Activated gamma-delta T cell treated with Interleukin-2 at 50 U/mL for 16 hours (primary cell): ENCODE measurements around the gene RANBP9.
A peak's percentile ranks its signal among the peaks of the same experiment; 100 is the strongest.

Experiments
- DNase-seq: peaks from one replicate; pipeline ENCODE4 v3.0.0-alpha.2; 2020

The RANBP9 gene

DNA sequence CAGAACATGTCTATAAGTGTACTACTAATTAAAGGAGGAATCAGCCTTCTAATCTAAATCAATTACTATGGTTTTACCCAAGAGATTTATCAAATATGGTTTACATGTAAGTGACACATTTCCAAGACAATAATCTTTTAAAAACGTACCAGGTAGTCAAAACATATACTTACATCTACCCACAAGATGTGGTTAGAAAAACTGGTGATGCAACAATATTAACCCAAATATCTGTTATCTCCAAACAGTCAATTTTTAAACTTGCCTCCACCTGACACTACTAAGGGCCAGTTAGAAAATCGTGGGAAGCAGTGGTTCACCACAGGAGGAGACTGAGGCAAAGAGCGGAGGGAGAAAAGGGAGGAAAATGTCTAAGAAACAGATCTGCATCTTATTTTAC is 68.5 kb downstream of the RANBP9 start:
- DNase-seq = no peak

DNA sequence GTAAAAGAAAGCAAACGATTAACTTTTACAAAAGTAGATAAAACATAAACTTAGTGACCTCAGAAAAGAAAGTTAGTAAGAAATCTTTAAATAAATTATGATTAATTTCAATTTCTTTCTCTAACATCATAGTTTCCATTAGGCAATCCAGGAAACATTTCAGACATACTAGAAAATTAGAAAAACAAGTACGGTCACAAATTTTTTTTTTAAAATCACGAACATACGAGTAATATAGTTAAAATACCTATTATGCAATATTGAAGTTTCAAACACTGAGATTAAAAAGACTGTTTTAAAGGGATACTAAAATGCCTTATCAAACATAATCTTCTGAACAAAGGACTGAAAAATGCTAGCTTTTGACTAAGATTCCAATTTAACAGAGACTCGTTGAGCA is 70.3 kb downstream of the RANBP9 start:
- no peak for DNase-seq

DNA sequence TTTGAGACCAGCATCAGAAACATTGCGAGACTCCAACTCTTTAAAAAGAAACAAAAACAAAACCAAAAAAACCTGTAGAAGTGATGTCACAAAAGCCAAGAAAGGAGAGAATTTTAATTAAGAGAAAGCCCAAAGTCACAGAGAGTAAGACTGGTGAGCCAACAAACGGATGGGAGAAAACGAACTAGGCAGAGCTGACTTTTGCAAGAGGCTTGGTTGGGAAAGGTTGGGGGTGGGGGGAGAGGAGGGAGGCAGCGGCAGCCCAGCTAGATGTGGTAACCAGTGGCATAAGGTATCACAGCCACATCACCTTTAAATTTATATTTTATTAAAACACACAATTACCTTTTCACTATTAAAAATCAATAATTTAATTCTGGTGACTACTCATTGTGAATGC is 73.0 kb downstream of the RANBP9 start:
- no peak for DNase-seq

DNA sequence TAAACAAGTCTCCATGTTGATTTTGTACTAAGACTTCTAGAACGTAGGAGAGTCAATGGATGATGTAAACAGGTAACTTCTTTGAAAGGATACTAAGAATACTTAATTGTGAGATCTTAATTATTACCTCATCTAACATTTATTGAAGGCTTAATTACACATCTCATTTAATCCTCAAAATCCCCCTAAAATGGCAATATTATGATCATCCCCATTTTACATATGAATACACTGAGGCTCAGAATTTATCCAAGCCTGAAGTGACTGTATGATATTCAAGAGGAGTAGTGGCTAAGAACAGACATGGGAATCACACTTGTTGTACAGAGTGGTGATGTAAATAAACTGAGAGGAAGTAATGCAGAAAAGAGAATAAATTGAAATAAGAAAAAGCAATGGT is 73.6 kb downstream of the RANBP9 start:
- no peak for DNase-seq

DNA sequence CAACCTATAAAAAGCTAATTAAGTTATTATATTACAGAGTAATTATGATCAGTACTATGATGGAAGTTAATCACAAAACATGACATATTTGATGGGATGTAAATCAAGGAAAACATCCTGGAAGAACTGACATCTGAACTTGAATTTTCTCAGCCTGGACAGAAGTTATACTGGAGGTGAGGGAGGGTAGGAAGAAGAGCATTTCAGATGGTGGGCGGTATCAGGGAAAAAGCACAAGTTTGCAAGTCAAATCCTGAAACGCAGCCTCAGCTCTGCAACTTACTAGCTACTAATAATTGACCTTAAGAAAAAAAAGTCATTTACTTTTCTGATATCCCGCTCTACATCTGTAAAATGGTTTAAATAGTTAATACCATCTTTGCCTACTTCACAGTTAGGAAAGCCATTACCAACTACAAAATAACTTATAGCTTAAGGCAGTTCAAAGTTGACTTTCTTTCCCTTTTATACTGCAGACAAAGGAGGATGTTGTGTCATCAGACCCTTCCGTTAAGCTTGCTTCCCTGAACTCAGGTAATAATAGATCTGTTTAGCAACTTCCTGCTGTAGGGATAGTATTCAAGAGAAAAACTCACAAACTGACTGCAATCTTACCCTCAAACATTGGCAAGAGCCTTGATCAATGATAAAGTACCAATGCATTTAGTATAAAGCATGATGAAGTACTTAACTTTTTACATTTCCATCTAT is 75.5 kb downstream of the RANBP9 start:
- DNase-seq = no peak

DNA sequence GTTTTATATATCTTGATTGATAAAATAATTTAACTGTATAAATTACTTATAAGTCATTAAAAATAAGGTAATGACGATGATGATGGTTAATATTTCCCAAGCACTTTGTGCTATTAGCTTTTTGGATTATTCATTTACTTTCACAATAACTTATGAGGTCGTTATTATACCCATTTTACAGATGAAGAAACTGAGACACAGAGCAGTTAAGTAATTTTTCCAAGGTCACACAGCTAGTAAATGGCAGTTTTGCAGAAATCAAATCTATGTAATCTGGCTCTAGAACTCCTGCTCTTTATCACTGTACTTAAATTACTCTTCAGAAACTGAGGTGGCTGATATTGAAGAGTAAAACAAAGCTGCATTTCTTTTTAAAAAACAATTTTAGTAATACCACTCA is 78.3 kb downstream of the RANBP9 start:
- no peak for DNase-seq

DNA sequence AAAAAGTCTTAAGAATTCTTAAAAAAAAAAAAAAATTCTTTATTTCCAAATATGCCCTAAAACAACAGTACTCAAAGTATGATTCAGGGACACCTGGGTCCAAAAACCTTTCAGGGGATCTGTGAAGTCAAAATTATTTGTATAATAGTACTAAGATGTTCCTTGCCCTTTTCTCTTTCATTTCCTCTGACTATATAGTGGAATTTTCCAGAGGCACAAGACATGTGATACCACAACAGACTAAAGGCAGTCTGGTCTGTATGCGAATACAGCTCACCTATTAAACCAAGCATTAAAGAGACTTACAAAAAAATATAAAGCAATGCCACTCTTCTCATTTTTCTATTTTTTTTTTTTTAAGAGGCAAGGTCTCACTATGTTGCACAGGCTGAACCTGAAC is 81.1 kb downstream of the RANBP9 start:
- no peak for DNase-seq

DNA sequence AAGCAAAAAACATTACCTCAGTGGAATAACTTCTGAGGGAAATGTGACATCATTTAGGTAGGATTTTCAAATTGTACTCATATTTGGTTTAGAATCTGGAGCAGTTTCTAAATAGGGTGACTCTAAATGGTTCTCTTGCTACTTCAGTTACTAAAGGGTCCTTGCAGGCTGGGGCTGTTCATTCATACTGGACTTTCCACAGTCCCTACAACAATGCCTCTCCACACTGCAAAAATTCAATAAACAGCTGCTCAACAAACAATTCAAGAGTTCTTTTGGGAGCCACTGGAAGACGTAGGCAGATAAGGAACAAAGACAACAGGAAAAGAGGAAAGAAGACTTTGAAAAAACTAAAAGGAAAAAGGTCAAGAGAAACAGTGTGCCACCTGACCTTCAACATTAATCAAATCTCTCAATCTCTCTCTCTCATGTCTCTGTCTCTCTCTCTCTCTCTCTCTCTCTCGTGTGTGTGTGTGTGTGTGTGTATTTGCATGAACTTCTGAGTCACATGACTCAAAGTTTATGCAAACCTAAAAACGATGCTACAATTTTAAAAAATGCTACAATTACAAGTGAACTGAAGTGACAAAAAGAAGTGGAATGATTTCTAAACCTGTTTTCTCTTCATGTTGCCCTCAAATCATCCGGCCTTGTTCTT is 82.0 kb downstream of the RANBP9 start:
- no peak for DNase-seq

DNA sequence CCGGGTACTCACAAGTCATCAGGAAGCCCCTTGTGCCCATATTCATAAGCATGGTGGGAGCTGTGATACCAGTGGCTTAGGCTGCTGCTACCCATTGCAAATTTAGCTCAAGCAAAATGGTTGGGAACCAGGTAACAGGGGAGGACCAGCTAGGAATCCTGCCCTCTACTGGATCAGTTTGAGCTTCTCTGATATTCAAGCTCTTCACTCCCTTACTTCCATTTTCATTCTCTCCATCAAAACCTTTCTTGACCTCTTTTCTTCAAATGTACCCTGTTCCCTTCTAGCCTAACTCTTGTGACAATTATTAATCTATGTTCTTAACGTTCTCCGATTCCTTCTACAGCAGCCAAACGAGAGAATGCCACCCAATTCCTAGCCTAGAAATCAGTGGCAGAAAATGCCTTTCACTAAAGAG is 86.8 kb downstream of the RANBP9 start:
- DNase-seq = no peak

DNA sequence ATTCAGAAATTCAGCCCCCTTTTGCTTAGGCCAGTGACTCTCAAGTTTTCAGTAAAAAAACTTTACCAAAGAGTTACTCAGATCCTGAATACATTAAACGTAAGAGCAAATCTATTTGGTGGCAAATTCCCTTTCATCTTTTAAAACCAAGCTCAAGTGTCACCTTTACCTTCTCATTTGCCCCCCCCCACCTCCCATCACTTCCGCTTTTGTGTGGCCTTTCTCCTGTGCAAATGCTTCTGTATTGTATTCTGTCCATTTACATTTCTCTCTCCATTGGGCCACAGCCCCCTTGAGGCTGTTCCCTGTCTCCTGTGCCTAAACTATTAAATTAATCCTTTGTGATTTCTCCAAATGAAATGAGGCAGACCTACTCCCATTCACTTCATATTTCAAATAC is 94.6 kb downstream of the RANBP9 start:
- no peak for DNase-seq

DNA sequence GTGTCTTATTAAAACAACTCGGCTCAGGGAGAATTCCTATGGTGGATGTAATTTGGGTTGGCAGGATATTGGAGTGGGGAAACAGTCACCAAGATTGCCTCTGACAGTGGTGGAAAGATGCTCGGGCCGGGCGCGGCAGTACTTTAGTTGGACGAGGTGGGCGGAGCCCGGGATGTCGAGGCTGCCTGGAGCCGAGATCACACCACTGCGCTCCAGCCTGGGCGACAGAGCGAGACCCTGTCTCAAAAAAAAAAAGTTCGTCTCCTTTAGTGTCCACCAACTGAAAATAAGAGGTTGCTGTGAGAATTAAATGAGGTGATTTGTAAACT is 95.9 kb downstream of the RANBP9 start:
- peak; percentile 26 for DNase-seq

DNA sequence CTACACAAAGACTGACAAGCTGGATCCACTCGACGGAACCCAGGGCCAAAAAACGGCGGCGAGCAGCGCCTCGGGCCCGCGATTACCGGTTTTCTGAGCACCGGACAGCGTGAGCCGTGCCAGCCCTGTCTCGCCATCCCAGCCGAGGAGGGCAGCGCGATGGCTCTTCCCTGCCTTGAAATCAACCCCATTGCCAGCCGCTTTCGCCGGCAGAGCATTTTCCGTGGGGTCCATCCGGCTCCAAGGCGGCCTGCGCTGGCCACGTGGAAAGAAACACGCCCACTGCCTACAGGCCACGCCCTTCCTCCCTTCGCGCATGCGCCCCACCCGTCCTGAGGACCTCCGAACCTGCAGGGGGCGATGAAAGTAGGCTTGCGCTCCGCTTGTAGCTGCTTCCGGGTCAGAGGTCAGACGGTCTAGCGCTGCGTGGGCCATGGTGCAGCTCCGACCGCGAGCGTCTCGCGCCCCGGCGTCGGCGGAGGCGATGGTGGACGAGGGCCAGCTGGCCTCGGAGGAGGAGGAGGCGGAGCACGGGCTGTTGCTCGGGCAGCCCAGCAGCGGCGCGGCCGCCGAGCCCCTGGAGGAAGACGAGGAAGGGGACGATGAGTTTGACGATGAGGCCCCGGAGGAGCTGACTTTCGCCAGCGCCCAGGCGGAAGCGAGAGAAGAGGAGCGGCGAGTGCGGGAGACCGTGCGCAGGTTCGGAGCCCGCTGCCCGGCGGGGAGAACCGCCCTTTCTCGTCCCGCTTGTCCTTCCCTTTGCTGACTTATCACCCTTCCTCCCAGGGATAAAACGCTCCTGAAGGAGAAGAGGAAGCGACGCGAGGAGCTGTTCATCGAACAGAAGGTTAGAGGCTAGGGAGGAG is 96.5 kb downstream of the RANBP9 start, which contains the start of gene NOL7:
Gene NOL7, plus strand, starts transcription at position 410 of the 866 bp plus-strand sequence. Its CDS starts 24 bp downstream, at position 434.
- DNase-seq = peak; percentile 99

DNA sequence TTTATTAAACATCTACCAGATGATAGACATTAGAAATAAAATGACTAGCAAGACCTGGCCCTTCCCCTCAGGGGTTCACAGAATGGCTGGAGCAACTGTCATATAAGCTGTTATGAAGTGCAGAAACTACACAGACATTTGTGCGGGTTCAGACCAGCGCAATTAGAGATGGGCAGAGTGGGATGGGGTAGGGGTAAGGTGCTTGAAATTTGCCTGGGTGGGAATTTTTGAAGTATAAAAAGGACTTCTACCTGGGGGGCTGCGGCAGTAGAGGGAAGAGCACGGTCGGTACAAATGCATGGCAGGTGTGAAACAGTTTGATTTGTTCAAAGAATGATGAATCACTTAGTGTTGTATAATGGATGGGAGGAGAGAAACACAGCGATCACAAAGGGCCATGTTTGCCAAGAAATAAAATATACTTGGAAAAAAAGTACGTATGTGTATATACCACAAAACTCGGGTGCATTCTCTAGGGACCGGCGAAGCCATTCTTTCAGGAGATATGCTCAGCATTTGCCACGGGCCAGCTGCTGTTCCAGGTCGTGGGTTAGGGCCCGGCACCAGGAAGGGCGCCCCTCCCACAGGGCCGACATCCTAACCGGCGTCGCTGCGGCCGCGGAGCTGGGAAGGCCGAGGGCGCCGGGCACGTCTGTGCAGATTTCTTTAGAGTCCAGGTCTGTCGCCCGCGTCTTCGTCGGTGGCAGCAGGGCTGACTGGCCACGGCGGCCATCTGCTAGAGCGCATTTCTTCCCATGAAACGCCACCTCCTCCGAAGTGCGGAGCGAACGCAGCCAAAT is 97.3 kb downstream of the RANBP9 start:
- DNase-seq = no peak

DNA sequence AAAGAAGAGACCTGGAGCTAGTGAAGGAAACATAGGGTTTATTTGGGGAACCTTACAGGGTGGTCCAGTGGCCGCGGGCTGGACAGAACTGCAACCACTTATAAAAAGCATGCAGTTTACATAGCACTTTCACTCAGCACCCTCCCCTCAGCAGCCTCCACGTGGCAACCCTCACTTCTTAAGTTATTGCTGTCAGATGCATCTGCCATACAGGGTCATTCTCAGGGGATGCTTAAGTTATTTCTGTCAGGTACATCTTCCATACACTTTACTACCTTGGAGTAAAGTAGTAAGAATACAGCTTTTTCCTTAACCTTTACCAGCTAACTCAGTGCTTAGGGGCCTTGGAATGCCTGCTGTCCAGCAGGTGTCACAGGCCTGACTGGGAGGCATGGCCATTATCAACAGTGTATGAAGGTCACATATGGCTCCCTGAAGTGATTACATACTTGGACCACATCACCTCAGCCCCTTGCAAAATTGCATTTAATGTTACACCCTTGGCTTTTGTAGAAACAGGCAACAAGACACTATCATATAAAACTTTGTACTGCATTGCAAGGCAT is 98.5 kb downstream of the RANBP9 start:
- no peak for DNase-seq

DNA sequence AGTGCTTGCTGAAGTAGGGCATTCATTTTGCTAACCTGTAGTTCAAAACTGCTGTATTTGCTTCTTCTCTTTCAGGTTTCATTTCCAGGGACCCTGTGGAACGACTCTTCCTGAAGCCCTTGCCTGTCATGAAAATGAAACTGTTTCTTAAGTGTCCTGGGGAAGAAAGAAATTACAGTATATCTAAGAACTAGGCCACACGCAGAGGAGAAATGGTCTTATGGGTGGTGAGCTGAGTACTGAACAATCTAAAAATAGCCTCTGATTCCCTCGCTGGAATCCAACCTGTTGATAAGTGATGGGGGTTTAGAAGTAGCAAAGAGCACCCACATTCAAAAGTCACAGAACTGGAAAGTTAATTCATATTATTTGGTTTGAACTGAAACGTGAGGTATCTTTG is 99.9 kb downstream of the RANBP9 start:
- DNase-seq = no peak

DNA sequence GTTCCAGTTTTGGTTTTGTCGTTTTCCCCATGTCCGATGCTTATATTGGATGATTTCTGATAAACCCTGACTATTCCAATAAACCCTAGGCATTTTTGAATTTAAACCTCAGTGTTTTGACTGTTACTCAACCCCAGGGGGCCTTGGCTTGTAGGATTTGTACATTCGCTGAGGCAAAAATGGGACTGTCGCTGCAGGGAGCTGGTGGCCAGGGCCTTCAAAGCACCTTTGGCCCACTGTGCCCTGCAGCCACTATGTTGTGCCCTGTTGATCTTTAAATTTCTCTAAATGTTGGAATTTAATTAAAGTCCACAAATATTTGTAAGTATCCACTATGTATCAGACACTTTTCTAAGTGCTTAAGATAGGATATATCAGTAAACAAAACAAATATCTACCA is 106.0 kb downstream of the RANBP9 start:
- no peak for DNase-seq

DNA sequence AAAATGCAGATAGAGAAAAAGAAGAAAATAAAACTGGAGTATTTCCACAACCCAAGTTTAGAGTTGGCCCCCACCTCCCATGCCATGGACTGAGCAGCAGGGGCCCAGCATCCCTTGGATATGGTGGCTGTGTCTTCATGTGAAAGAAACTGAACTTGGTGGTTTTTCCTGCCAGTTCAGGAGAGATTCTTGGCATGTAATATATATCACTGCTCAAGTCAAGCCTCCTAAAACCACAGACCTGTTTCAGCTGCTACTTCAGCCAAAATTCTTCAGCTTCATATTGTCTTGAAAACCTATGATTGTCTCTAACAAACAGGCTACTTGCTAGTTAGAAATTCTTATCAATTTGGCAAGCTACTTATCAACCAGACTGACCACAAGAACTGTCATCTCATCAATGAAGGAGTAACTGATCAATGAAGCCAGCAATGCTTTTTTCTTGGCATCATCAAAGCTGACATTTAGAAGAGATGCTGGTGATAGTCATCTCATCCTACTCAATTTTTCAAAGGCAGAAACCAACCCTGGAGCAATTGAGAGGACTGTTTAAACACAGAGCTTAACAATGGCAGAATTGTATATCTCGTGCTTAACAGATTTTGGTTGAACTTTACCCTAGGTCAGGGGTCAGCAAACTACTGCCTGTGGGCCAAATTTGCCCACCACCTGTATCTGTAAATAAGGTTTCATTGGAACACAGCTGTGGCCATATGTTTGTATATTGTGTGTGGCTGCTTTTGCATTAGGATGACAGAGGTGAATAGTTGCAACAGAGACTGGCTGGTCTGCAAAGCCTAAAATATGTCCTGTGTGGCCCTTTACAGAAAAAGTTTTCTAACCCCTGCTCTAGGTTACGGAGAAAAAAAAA is 106.9 kb downstream of the RANBP9 start:
- DNase-seq = no peak

DNA sequence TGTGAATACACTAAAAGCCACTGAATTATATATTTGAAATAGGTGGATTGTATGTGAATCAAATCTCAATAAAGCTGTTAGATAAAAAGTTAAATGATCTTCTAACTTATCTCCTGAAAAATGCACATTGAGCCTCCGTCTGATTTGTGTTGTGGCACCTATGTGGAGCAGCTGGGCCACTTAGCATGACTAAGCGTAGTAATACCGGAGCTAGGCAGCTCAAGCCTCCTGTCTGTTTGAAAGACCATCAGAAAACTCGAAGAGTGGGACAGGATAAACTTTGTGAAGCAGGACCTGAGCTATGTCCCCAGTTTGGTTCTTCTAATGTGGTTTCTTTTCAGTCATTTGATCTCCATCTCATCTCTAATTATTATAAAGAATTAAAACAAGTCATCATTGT is 107.5 kb downstream of the RANBP9 start:
- no peak for DNase-seq

DNA sequence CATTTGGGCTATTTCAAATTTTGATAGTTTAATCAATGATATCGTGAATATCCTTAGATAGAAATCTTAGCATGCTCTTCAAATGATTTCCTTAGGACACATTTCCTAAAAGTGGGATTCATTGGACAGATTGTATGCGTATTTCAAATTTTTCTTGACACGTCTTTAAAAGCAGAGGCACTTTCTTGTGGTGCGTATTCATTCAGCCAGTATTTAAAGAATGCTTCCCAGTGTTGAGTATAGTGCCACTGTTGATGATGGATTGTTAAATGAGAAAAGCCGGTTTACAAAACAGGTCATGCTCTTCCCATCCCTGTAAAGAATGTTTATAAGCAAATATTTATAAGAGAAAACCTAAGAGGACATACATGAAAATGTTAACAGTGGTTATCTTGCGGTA is 111.6 kb downstream of the RANBP9 start:
- DNase-seq = no peak

DNA sequence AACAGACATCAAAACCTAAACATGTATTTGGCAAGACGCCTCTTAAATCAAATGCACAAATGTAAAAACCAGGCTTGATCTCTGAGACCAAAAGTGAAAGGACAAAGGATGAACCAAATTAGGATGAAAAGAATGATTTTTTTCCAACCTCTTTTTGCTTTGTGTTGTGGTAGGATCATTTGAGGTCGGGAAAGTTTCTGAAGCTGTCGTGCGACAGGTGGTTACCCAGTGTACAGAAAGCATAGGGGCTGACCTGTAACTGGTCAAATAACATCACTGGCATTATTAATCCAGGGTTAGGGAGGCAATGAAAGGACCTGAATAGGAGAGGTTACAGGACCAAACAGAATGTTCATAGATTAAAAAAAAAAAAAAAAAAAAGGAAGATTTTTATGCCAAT is 114.6 kb downstream of the RANBP9 start:
- no peak for DNase-seq

DNA sequence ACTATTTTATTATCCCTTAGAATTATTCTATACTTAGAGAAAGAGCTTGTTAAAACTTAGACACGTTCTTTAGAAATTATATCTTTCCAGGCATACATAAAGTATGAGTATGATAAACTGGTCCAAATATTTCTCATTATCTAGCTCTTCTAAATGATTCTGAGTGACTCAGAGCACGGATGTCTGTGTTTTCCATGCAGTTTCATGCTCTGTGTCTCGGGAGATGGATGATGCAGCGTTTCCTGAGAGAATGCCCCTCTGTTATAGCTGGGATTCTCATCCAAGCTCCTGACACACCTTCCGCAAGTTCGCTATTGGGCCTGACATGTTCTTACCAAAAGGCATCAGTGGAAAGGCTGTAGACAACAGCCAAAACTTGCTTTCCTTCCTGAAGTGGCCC is 117.9 kb downstream of the RANBP9 start:
- DNase-seq = no peak

DNA sequence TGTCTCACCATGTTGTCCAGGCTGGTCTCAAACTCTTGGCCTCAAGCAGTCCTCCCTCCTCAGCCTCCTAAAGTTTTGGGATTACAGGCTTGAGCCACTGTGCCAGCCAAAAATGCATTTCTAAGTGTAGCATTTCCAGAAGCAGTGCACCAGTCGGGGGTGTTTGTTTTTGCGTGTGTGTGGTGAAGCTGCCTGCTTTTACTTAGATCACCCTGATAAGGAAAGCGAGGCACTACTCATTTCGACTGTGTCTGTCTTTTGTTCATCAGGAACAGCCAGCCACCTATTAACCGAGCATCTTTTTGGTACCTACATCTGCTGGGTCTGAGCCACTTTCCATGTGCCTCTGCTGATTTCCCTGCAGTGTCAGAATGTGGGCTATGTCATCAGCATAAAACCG is 118.5 kb downstream of the RANBP9 start:
- no peak for DNase-seq
